GM19035 (cell line): ENCODE measurements around the gene ZMIZ2.
"Not testable (repeated sequence)": the region's sequence is repeated elsewhere in the genome, so short reads cannot be mapped to it uniquely, and the experiment has no call there.

Experiments
- ATAC-seq: cut with Tn5 transposase; IDR thresholded peaks from one replicate; pipeline ENCODE4 v1.9.1; 2021; ENCODE audit not compliant: unreplicated experiment

Gene ZMIZ2

GRCh38 chr7:44727158-44727936, 21.3 kb upstream of the ZMIZ2 start:
- ATAC-seq = no peak

- ATAC-seq = no peak
Measured at GRCh38 chr7:44727937-44728262, 20.7 kb upstream of the ZMIZ2 start.

GRCh38 chr7:44729949-44730590, 18.6 kb upstream of the ZMIZ2 start:
- ATAC-seq = no peak

- ATAC-seq = not testable (repeated sequence)
Measured at GRCh38 chr7:44732971-44733370, 15.7 kb upstream of the ZMIZ2 start.

- ATAC-seq = no peak
Measured at GRCh38 chr7:44733708-44734481, 14.8 kb upstream of the ZMIZ2 start.

GRCh38 chr7:44735403-44736165, 13.1 kb upstream of the ZMIZ2 start:
- ATAC-seq = no peak

- no peak for ATAC-seq
Measured at GRCh38 chr7:44736896-44737295, 11.8 kb upstream of the ZMIZ2 start.

- ATAC-seq = no peak
Measured at GRCh38 chr7:44738051-44738723, 10.5 kb upstream of the ZMIZ2 start.

- no peak for ATAC-seq
Measured at GRCh38 chr7:44738876-44739665, 9.6 kb upstream of the ZMIZ2 start.

GRCh38 chr7:44740055-44740454, 8.6 kb upstream of the ZMIZ2 start:
- ATAC-seq = no peak

GRCh38 chr7:44743750-44744149, 4.9 kb upstream of the ZMIZ2 start:
- no peak for ATAC-seq

- ATAC-seq = peak; percentile 32
Measured at GRCh38 chr7:44748948-44749731, 493 bp downstream of the ZMIZ2 start.

GRCh38 chr7:44749992-44750391, 1.3 kb downstream of the ZMIZ2 start:
- no peak for ATAC-seq

GRCh38 chr7:44750424-44750823, 1.8 kb downstream of the ZMIZ2 start:
- no peak for ATAC-seq

GRCh38 chr7:44750921-44751571, 2.4 kb downstream of the ZMIZ2 start:
- peak; percentile 41 for ATAC-seq

GRCh38 chr7:44752822-44753221, 4.2 kb downstream of the ZMIZ2 start:
- no peak for ATAC-seq

GRCh38 chr7:44754802-44755697, 6.4 kb downstream of the ZMIZ2 start:
- no peak for ATAC-seq
